ENCODE measurements around the gene MN1.
A peak's percentile ranks its signal among the peaks of the same experiment; 100 is the strongest.

MN1 gene

GRCh38 chr22:27823221-27823620 is 21.7 kb upstream of the MN1 start:
- no peak for DNase-seq (ENCODE audit: low read depth, low spot score)
- H3K9me3 ChIP-seq (ENCODE audit: insufficient read depth, low read length): no peaks in the 10 kb centered on the region
- H3K27me3 ChIP-seq (ENCODE audit: insufficient read depth, insufficient read length): no peaks in the 10 kb centered on the region
- TF ChIP-seq SUZ12 (IDR thresholded peaks at IDR 0.05; ENCODE audit: extremely low read depth, insufficient read depth, insufficient read length): no peak
- no peak for TF ChIP-seq ZNF274 (IDR thresholded peaks at IDR 0.05; ENCODE audit: low read depth, low read length)
- no peak for TF ChIP-seq YY1 (IDR thresholded peaks at IDR 0.05; ENCODE audit: insufficient read depth, insufficient read length)
- peaks cover 2% of the 10 kb centered on the region for H3K4me1 ChIP-seq (ENCODE audit: insufficient read depth, insufficient read length)
- H3K9ac ChIP-seq (ENCODE audit: insufficient read length, low read depth): no peak overlapping the region
- H3K4me3 ChIP-seq (ENCODE audit: insufficient read length, low read depth): no peak overlapping the region
- no peaks in the 10 kb centered on the region for H3K36me3 ChIP-seq (ENCODE audit: insufficient read depth, insufficient read length, low read length)

GRCh38 chr22:27820896-27821866 is 19.6 kb upstream of the MN1 start:
- DNase-seq (ENCODE audit: low read depth, low spot score): no peak
- TF ChIP-seq ZNF274 (IDR thresholded peaks at IDR 0.05; ENCODE audit: low read depth, low read length): no peak
- TF ChIP-seq YY1 (IDR thresholded peaks at IDR 0.05; ENCODE audit: insufficient read depth, insufficient read length): no peak
- TF ChIP-seq SUZ12 (IDR thresholded peaks at IDR 0.05; ENCODE audit: extremely low read depth, insufficient read depth, insufficient read length): no peak
- H3K4me1 ChIP-seq (ENCODE audit: insufficient read depth, insufficient read length): peaks cover 2% of the 10 kb centered on the region

GRCh38 chr22:27816552-27816951 is 15.0 kb upstream of the MN1 start:
- TF ChIP-seq ZNF274 (IDR thresholded peaks at IDR 0.05; ENCODE audit: low read depth, low read length): no peak
- TF ChIP-seq SUZ12 (IDR thresholded peaks at IDR 0.05; ENCODE audit: extremely low read depth, insufficient read depth, insufficient read length): no peak
- no peak for TF ChIP-seq YY1 (IDR thresholded peaks at IDR 0.05; ENCODE audit: insufficient read depth, insufficient read length)
- no peaks in the 10 kb centered on the region for H3K4me1 ChIP-seq (ENCODE audit: insufficient read depth, insufficient read length)
- DNase-seq (ENCODE audit: low read depth, low spot score): no peak
- no peaks in the 10 kb centered on the region for H3K36me3 ChIP-seq (ENCODE audit: insufficient read depth, insufficient read length, low read length)
- no peak overlapping the region for H3K9ac ChIP-seq (ENCODE audit: insufficient read length, low read depth)
- no peak overlapping the region for H3K4me3 ChIP-seq (ENCODE audit: insufficient read length, low read depth)
- H3K9me3 ChIP-seq (ENCODE audit: insufficient read depth, low read length): no peaks in the 10 kb centered on the region
- no peaks in the 10 kb centered on the region for H3K27me3 ChIP-seq (ENCODE audit: insufficient read depth, insufficient read length)

More at GRCh38 chr22:27820896-27821866, 19.6 kb upstream of the MN1 start:
- Histone ChIP-seq H3K9me3 (ENCODE audit: insufficient read depth, low read length) (no peaks in the 10 kb centered on the region), H3K27me3 (ENCODE audit: insufficient read depth, insufficient read length) (no peaks in the 10 kb centered on the region), H3K36me3 (ENCODE audit: insufficient read depth, insufficient read length, low read length) (no peaks in the 10 kb centered on the region), H3K9ac (ENCODE audit: insufficient read length, low read depth) (no peak overlapping the region), H3K4me3 (ENCODE audit: insufficient read length, low read depth) (no peak overlapping the region)

- Histone ChIP-seq H3K27me3 (ENCODE audit: insufficient read depth, insufficient read length) (no peaks in the 10 kb centered on the region), H3K9me3 (ENCODE audit: insufficient read depth, low read length) (no peaks in the 10 kb centered on the region)
Measured at GRCh38 chr22:27815826-27816530, 14.4 kb upstream of the MN1 start.

GRCh38 chr22:27814993-27815392 is 13.4 kb upstream of the MN1 start:
- peaks cover 8% of the 10 kb centered on the region for H3K4me1 ChIP-seq (ENCODE audit: insufficient read depth, insufficient read length)
- H3K9me3 ChIP-seq (ENCODE audit: insufficient read depth, low read length): no peaks in the 10 kb centered on the region
- no peak for TF ChIP-seq ZNF274 (IDR thresholded peaks at IDR 0.05; ENCODE audit: low read depth, low read length)
- TF ChIP-seq SUZ12 (IDR thresholded peaks at IDR 0.05; ENCODE audit: extremely low read depth, insufficient read depth, insufficient read length): no peak
- no peak for TF ChIP-seq YY1 (IDR thresholded peaks at IDR 0.05; ENCODE audit: insufficient read depth, insufficient read length)
- H3K36me3 ChIP-seq (ENCODE audit: insufficient read depth, insufficient read length, low read length): no peaks in the 10 kb centered on the region
- H3K9ac ChIP-seq (ENCODE audit: insufficient read length, low read depth): peak overlapping the region; percentile 26
- no peak overlapping the region for H3K4me3 ChIP-seq (ENCODE audit: insufficient read length, low read depth)
- H3K27me3 ChIP-seq (ENCODE audit: insufficient read depth, insufficient read length): no peaks in the 10 kb centered on the region
- no peak for DNase-seq (ENCODE audit: low read depth, low spot score)

More at GRCh38 chr22:27815826-27816530, 14.4 kb upstream of the MN1 start:
- H3K4me1 ChIP-seq (ENCODE audit: insufficient read depth, insufficient read length): peaks cover 2% of the 10 kb centered on the region
- no peaks in the 10 kb centered on the region for H3K36me3 ChIP-seq (ENCODE audit: insufficient read depth, insufficient read length, low read length)
- no peak overlapping the region for H3K9ac ChIP-seq (ENCODE audit: insufficient read length, low read depth)
- no peak overlapping the region for H3K4me3 ChIP-seq (ENCODE audit: insufficient read length, low read depth)
- no peak for TF ChIP-seq SUZ12 (IDR thresholded peaks at IDR 0.05; ENCODE audit: extremely low read depth, insufficient read depth, insufficient read length)
- TF ChIP-seq YY1 (IDR thresholded peaks at IDR 0.05; ENCODE audit: insufficient read depth, insufficient read length): no peak
- no peak for TF ChIP-seq ZNF274 (IDR thresholded peaks at IDR 0.05; ENCODE audit: low read depth, low read length)
- DNase-seq (ENCODE audit: low read depth, low spot score): no peak

GRCh38 chr22:27811778-27812177 is 10.2 kb upstream of the MN1 start:
- H3K4me3 ChIP-seq (ENCODE audit: insufficient read length, low read depth): no peak overlapping the region
- DNase-seq (ENCODE audit: low read depth, low spot score): no peak
- no peaks in the 10 kb centered on the region for H3K27me3 ChIP-seq (ENCODE audit: insufficient read depth, insufficient read length)
- no peaks in the 10 kb centered on the region for H3K36me3 ChIP-seq (ENCODE audit: insufficient read depth, insufficient read length, low read length)
- H3K9me3 ChIP-seq (ENCODE audit: insufficient read depth, low read length): no peaks in the 10 kb centered on the region
- peaks cover 10% of the 10 kb centered on the region for H3K4me1 ChIP-seq (ENCODE audit: insufficient read depth, insufficient read length)
- TF ChIP-seq YY1 (IDR thresholded peaks at IDR 0.05; ENCODE audit: insufficient read depth, insufficient read length) (no peak), ZNF274 (IDR thresholded peaks at IDR 0.05; ENCODE audit: low read depth, low read length) (no peak), SUZ12 (IDR thresholded peaks at IDR 0.05; ENCODE audit: extremely low read depth, insufficient read depth, insufficient read length) (no peak)
- H3K9ac ChIP-seq (ENCODE audit: insufficient read length, low read depth): no peak overlapping the region
